GM12878 (cell line): ENCODE results near the gene PRKCE. TPM values are rescaled to one million over a fixed set of nuclear protein-coding genes. Genes with fewer than 3 reads are reported as not detected.

Experiments
- ATAC-seq: fragments of 200-7000 bp; cut with Tn5 transposase; 3 replicates; pipeline ENCODE4 v1.9.1; 2020; ENCODE audit warnings: mild to moderate bottlenecking, moderate library complexity
- BruUV-seq: library from RNA; stranded (reverse); fragments of 400-500 nt; replicated peaks from 2 replicates; lab custom pipeline; 2021; lab: Mats Ljungman, UMichigan
- CTCF ChIA-PET: fragments of 300-600 bp; sonication (Branson Sonifier 250); formaldehyde crosslinking; extraction: SDS; loops from one replicate; lab custom pipeline; 2021; ENCODE audit warnings: inconsistent platforms; lab: Yijun Ruan, JAX
- POLR2A ChIA-PET: fragments of 350-600 bp; formaldehyde crosslinking; extraction: SDS; loops from one replicate; lab custom pipeline; 2021; ENCODE audit warnings: inconsistent platforms; lab: Charles Lee
- RAD21 ChIA-PET: fragments of 300-600 bp; sonication (Branson Sonifier 250); formaldehyde crosslinking; loops from one replicate; lab custom pipeline; 2023; ENCODE audit warnings: antibody characterized with exemption; ENCODE audit not compliant: unreplicated experiment; lab: Charles Lee
- SMC1A ChIA-PET: fragments of 300-600 bp; sonication (Branson Sonifier 250); formaldehyde crosslinking; loops from one replicate; lab custom pipeline; 2023; ENCODE audit not compliant: unreplicated experiment, uncharacterized antibody; lab: Charles Lee
- DNase-seq: peaks from one replicate; pipeline ENCODE4 v3.0.0-alpha.2; 2011; ENCODE audit warnings: low read depth, low spot score
- FAIRE-seq: peaks from 3 replicates; lab custom pipeline; 2011; peaks lifted over from hg19 to GRCh38; lab: Jason Lieb, UNC
- H2AFZ ChIP-seq: 2 replicates; pipeline ENCODE4 v1.6.0; 2011; ENCODE audit warnings: low read depth, low read length, control low read depth; ENCODE audit not compliant: control insufficient read depth
- H3K27ac ChIP-seq: 2 replicates; pipeline ENCODE4 v1.5.1; 2011; ENCODE audit warnings: control low read depth; ENCODE audit not compliant: control insufficient read depth, insufficient read depth
- H3K27me3 ChIP-seq, 2 experiments: replicated peaks in 1 of 2; 2 replicates each; pipeline versions ENCODE4 v1.6.0 to v1.6.1; 2011; ENCODE audit warnings: low read length in 1 of 2; ENCODE audit not compliant: control insufficient read depth in 2 of 2, insufficient read depth in 2 of 2
- H3K36me3 ChIP-seq, 2 experiments: 2 replicates each; pipeline ENCODE4 v1.5.1; 2011; ENCODE audit warnings: low read length in 1 of 2; ENCODE audit not compliant: control insufficient read depth in 2 of 2, insufficient read depth in 2 of 2
- H3K4me1 ChIP-seq: 2 replicates; pipeline ENCODE4 v1.6.1; 2011; ENCODE audit warnings: mild to moderate bottlenecking, low read length, moderate library complexity, mixed read lengths; ENCODE audit not compliant: control insufficient read depth, insufficient read depth
- H3K4me2 ChIP-seq: 2 replicates; pipeline ENCODE4 v1.6.0; 2011; ENCODE audit warnings: control low read depth; ENCODE audit not compliant: control insufficient read depth, insufficient read depth
- H3K4me3 ChIP-seq: fragments of 200-600 bp; sonication (generic); 2 replicates; pipeline ENCODE4 v1.5.1; 2016
- H3K79me2 ChIP-seq: 2 replicates; pipeline ENCODE4 v1.6.0; 2011; ENCODE audit warnings: low read length; ENCODE audit not compliant: control insufficient read depth, insufficient read depth
- H3K9ac ChIP-seq: 2 replicates; pipeline ENCODE4 v1.8.0; 2011; ENCODE audit warnings: low read length, control low read depth, mixed read lengths; ENCODE audit not compliant: control insufficient read depth, insufficient read depth
- H3K9me3 ChIP-seq: replicated peaks from 3 replicates; pipeline ENCODE4 v1.5.1; 2011; ENCODE audit warnings: mild to moderate bottlenecking, low read length; ENCODE audit not compliant: control insufficient read depth, insufficient read depth
- H4K20me1 ChIP-seq: 2 replicates; pipeline ENCODE4 v1.6.0; 2011; ENCODE audit not compliant: control insufficient read depth, insufficient read depth
- ETV6 ChIP-seq, 2 experiments: fragments of 450-650 bp in 1 of 2; IDR thresholded peaks in 1 of 2; conservative IDR thresholded peaks in 1 of 2; 2 replicates each; pipeline ENCODE4 v1.6.1; 2014; ENCODE audit warnings: antibody characterized with exemption in 1 of 2, borderline replicate concordance in 1 of 2, low read depth in 1 of 2, mild to moderate bottlenecking in 1 of 2, moderate library complexity in 1 of 2
- GABPA ChIP-seq: IDR thresholded peaks from 2 replicates; pipeline ENCODE4 v1.6.1; 2014; ENCODE audit warnings: antibody characterized with exemption, low read depth, mild to moderate bottlenecking, inconsistent platforms
- HDGF ChIP-seq: fragments of 450-650 bp; IDR thresholded peaks from 2 replicates; pipeline ENCODE4 v1.6.1; 2016; ENCODE audit warnings: antibody characterized with exemption
- MEF2A ChIP-seq: IDR thresholded peaks from 2 replicates; pipeline ENCODE4 v1.6.1; 2011; ENCODE audit warnings: low read depth, mild to moderate bottlenecking, low read length, moderate library complexity; ENCODE audit not compliant: insufficient read depth
- MYC ChIP-seq: IDR thresholded peaks from 2 replicates; pipeline ENCODE4 v1.6.1; 2011; ENCODE audit warnings: mild to moderate bottlenecking, low read length, moderate library complexity, inconsistent platforms; ENCODE audit not compliant: insufficient read depth, insufficient replicate concordance, insufficient read length, severe bottlenecking
- NR2C1 ChIP-seq: fragments of 450-650 bp; IDR thresholded peaks from 2 replicates; pipeline ENCODE4 v1.6.1; 2017; ENCODE audit warnings: antibody characterized with exemption, mild to moderate bottlenecking, moderate library complexity
- POLR2A ChIP-seq: IDR thresholded peaks from 2 replicates; pipeline ENCODE4 v1.6.1; 2011; ENCODE audit warnings: low read depth, mild to moderate bottlenecking, low read length
- RAD21 ChIP-seq: IDR thresholded peaks from 2 replicates; pipeline ENCODE4 v1.6.1; 2011; ENCODE audit warnings: mild to moderate bottlenecking, low read depth, low read length, moderate library complexity; ENCODE audit not compliant: insufficient read depth
- SPI1 ChIP-seq: IDR thresholded peaks from 2 replicates; pipeline ENCODE4 v1.6.1; 2011; ENCODE audit warnings: low read depth, mild to moderate bottlenecking, low read length, moderate library complexity, borderline replicate concordance; ENCODE audit not compliant: insufficient read depth
- TBL1XR1 ChIP-seq: IDR thresholded peaks from 2 replicates; pipeline ENCODE4 v1.6.1; 2012; ENCODE audit warnings: low read depth, low read length, improper control_type of control experiment
- TCF3 ChIP-seq: IDR thresholded peaks from 2 replicates; pipeline ENCODE4 v1.6.1; 2012; ENCODE audit warnings: low read depth, mild to moderate bottlenecking, low read length, borderline replicate concordance; ENCODE audit not compliant: insufficient read depth
- ZNF24 ChIP-seq: fragments of 450-650 bp; IDR thresholded peaks from 2 replicates; pipeline ENCODE4 v1.6.1; 2017; ENCODE audit warnings: antibody characterized with exemption, mild to moderate bottlenecking
- WGBS: methylation state at CpG from one replicate; pipeline ENCODE4 v1.1.6; 2016; ENCODE audit warnings: low lambda C conversion rate; ENCODE audit not compliant: insufficient replicate concordance, insufficient coverage; ENCODE audit errors: missing lambda C conversion rate; 5-methylcytosine and 5-hydroxymethylcytosine counted together
- in situ Hi-C: fragments of 300-500 bp; cut with MboI; formaldehyde crosslinking; loops from 9 replicates; pipeline ENCODE4 v1.14.3; 2018; ENCODE audit warnings: mixed read lengths
- intact Hi-C: fragments of 100-400 bp; cut with micrococcal nuclease; formaldehyde crosslinking; loops from one replicate; pipeline ENCODE4 v1.14.2; 2022; ENCODE audit not compliant: unreplicated experiment
- polyA plus RNA-seq, 11 experiments: library from polyadenylated mRNA; depleted of rRNA in 4 of 11; unstranded in 6 of 11; stranded (reverse) in 5 of 11; fragments of >200 nt; fragmentation: Nextera tagmentation in 4 of 11; fragmentation: Illumina TruSeq in 1 of 11; extraction: Ambion mirVana in 4 of 11; extraction: Trizol in 1 of 11; gene quantifications; 1 replicate in 1 of 11; 2 replicates in 10 of 11; pipeline versions ENCODE4 v1.2.1 to v1.2.3, GENCODE V29; 2011 to 2016; ENCODE audit warnings: inconsistent platforms in 2 of 11, missing spikeins in 2 of 11, low read depth in 1 of 11
- total RNA-seq, 4 experiments: library from RNA; depleted of rRNA in 3 of 4; stranded (reverse); fragments of >200 nt in 3 of 4; fragmentation: Illumina TruSeq in 1 of 4; extraction: Trizol in 1 of 4; gene quantifications; 2 replicates each; pipeline versions ENCODE4 v1.2.1 to v1.2.3, GENCODE V29; 2013 to 2021
- TF ChIP-seq, protein P1 (sequence below): fragments of 450-650 bp; IDR thresholded peaks from 2 replicates; pipeline ENCODE4 v1.6.1; 2017; ENCODE audit warnings: mild to moderate bottlenecking, moderate library complexity
- TF ChIP-seq, protein P2 (sequence below): IDR thresholded peaks from 2 replicates; pipeline ENCODE4 v1.6.1; 2011; ENCODE audit warnings: borderline replicate concordance, low read depth, mild to moderate bottlenecking, moderate library complexity, mixed read lengths, low read length; ENCODE audit not compliant: insufficient read depth; ENCODE audit errors: extremely low read length
- TF ChIP-seq, protein P3 (sequence below): fragments of 450-650 bp; IDR thresholded peaks from 2 replicates; pipeline ENCODE4 v1.6.1; 2016; ENCODE audit warnings: mild to moderate bottlenecking
- TF ChIP-seq, protein P4 (sequence below): IDR thresholded peaks from 2 replicates; pipeline ENCODE4 v1.6.1; 2012; ENCODE audit warnings: low read depth, low read length, improper control_type of control experiment

PRKCE gene
- total and polyA plus RNA-seq, 10 of the 15 experiments (the other 5 are each of a cell fraction or from before 2014, with no cell fraction given): 2.6 to 28.2 (median 11.3) TPM

DNA sequence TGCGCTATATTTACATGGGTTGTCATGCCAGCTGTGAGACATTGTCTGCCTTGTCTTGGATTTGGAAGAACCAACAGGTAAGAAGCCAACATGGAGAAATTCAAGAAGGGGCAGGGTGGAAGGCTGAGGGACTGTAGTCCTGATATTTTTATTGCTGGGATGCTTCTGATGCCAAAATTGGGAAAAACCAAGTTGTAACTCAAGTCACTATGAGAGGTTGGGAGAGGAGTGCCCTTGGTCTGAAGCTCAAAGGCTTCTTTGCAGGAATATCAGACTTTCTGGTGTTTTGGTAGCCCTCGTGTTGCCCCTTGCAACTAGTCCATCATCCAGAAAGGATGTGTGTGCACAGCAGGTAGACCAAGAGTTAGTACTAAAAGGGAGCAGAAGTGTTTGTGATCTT, 351.5 kb downstream of the PRKCE start (continued):
- TF ChIP-seq, protein P1, sequence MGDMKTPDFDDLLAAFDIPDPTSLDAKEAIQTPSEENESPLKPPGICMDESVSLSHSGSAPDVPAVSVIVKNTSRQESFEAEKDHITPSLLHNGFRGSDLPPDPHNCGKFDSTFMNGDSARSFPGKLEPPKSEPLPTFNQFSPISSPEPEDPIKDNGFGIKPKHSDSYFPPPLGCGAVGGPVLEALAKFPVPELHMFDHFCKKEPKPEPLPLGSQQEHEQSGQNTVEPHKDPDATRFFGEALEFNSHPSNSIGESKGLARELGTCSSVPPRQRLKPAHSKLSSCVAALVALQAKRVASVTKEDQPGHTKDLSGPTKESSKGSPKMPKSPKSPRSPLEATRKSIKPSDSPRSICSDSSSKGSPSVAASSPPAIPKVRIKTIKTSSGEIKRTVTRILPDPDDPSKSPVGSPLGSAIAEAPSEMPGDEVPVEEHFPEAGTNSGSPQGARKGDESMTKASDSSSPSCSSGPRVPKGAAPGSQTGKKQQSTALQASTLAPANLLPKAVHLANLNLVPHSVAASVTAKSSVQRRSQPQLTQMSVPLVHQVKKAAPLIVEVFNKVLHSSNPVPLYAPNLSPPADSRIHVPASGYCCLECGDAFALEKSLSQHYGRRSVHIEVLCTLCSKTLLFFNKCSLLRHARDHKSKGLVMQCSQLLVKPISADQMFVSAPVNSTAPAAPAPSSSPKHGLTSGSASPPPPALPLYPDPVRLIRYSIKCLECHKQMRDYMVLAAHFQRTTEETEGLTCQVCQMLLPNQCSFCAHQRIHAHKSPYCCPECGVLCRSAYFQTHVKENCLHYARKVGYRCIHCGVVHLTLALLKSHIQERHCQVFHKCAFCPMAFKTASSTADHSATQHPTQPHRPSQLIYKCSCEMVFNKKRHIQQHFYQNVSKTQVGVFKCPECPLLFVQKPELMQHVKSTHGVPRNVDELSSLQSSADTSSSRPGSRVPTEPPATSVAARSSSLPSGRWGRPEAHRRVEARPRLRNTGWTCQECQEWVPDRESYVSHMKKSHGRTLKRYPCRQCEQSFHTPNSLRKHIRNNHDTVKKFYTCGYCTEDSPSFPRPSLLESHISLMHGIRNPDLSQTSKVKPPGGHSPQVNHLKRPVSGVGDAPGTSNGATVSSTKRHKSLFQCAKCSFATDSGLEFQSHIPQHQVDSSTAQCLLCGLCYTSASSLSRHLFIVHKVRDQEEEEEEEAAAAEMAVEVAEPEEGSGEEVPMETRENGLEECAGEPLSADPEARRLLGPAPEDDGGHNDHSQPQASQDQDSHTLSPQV: no peak
- TF ChIP-seq, protein P2, sequence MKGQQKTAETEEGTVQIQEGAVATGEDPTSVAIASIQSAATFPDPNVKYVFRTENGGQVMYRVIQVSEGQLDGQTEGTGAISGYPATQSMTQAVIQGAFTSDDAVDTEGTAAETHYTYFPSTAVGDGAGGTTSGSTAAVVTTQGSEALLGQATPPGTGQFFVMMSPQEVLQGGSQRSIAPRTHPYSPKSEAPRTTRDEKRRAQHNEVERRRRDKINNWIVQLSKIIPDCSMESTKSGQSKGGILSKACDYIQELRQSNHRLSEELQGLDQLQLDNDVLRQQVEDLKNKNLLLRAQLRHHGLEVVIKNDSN: no peak

DNA sequence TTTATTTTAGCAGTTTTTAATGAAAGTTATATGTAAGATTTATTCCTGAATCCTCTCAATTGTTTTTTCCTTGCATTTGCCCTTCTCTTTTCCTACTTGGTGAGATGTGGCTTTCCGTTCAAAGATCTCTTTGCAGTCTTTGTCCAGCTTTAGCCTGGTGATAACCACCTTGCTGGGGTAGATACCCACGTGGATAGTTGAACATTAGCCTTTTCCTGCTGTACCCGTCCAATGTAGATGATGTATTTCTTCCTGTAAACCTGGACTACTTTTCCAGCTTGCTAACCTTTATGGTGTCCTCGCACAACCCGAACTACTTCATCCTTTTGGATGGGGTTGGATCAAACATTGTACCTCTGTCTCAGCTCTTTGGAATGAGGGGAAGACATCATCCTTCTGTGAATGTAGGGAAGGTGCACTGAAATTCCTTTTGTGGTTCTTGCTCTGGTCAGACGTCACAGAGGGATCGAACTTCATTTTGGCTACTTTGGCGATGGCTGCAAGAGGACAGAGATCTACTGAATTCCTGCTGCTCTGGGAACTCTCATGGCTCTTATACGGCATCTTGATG, 352.5 kb downstream of the PRKCE start:
- DNase-seq (no peak), ATAC-seq (no peak), FAIRE-seq (no peak)
- Histone ChIP-seq H3K79me2 (no peaks in the 10 kb centered on the region), H4K20me1 (no peaks in the 10 kb centered on the region), H3K4me1 (peaks cover 4% of the 10 kb centered on the region; the same call in 1 of the 2 replicates), H3K36me3 (peaks cover 2 to 3% of the 10 kb centered on the region in 2 experiments; a peak in 2 of 4 replicates), H3K4me3 (no peak overlapping the region), H3K9me3 (no peaks in the 10 kb centered on the region), H3K27ac (no peak overlapping the region), H3K27me3 (no peaks in the 10 kb centered on the region), H2AFZ (no peak overlapping the region), H3K9ac (no peak overlapping the region), H3K4me2 (no peak overlapping the region)
- TF ChIP-seq MYC (no peak), ETV6 (conservative IDR thresholded peaks at IDR 0.05 in 1 of 2, IDR thresholded peaks at IDR 0.05 in 1 of 2; ENCODE audit: borderline replicate concordance in 1 of 2, low read depth in 1 of 2) (no peak), HDGF (no peak), SPI1 (no peak), GABPA (no peak), NR2C1 (no peak), MEF2A (no peak), ZNF24 (no peak), RAD21 (no peak), TCF3 (no peak), POLR2A (no peak), TBL1XR1 (no peak)
- TF ChIP-seq, protein P3, sequence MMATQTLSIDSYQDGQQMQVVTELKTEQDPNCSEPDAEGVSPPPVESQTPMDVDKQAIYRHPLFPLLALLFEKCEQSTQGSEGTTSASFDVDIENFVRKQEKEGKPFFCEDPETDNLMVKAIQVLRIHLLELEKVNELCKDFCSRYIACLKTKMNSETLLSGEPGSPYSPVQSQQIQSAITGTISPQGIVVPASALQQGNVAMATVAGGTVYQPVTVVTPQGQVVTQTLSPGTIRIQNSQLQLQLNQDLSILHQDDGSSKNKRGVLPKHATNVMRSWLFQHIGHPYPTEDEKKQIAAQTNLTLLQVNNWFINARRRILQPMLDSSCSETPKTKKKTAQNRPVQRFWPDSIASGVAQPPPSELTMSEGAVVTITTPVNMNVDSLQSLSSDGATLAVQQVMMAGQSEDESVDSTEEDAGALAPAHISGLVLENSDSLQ: no peak
- TF ChIP-seq, protein P4, sequence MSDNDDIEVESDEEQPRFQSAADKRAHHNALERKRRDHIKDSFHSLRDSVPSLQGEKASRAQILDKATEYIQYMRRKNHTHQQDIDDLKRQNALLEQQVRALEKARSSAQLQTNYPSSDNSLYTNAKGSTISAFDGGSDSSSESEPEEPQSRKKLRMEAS: no peak
- ChIA-PET CTCF (interaction anchor here (1.2 to 3.9 kb wide), 3 partner anchors 11 to 647 kb away, joined by 3 to 20 read pairs (median 3); no protein-coding TSS in a partner anchor), RAD21 (no interaction called here), SMC1A (interaction anchor here (1.0 to 1.4 kb wide), 2 partner anchors 224 to 273 kb away, joined by 3 to 4 read pairs; no protein-coding TSS in a partner anchor), POLR2A (no interaction called here)
- intact Hi-C loops: no loop called here
- no TSS peak for BruUV-seq
- in situ Hi-C loops: loop anchor here (25.0 kb wide), 1 partner anchor 633 kb away; no protein-coding TSS in a partner anchor
- WGBS: 73% methylated on average over 9 of the region's 9 CpGs
